Nasal cavity respiratory epithelium epithelial cell of viscerocranial mucosa (primary cell): ENCODE results near the gene NOL11. TPM values are rescaled to one million over a fixed set of nuclear protein-coding genes. Genes with fewer than 3 reads are reported as not detected.

Experiments used
- total RNA-seq: library from RNA; depleted of rRNA; stranded (reverse); fragments of >200 nt; gene quantifications from 2 replicates; pipeline ENCODE4 v1.2.3, GENCODE V29; 2014

Gene NOL11
- 40.7 and 46.0 TPM in 2 replicates for total RNA-seq

DNA sequence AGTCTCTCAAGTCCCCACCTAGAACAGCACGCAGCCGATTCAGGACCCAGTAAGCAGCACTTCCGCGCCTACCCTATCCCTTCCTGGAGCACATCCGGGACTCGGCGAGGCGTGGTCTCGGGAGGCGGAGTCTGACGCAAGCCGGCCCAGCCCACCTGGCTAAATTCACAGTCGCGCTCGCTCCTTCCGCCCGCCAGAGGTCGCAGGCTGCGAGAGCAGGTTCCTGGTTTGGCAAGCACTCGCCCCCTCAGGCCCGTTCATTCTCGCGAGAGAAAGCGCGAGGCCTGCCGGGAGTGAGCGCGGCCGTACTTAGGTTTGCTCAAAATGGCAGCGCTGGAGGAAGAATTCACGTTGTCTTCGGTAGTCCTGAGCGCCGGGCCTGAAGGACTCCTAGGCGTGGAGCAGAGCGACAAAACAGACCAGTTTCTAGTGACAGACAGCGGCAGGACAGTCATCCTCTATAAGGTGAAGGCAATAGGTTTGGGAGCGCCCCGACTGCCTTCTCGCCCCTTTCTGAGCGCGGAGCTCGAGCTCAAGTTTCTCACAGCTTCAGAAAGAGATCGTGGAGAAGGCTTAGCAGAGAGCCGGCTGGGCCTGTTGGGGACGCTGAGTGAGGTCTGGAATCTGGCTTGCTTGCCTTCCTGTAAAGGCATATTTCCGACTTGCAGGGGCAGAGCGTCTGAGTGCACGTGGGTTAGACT lies at the start of gene NOL11:
Gene NOL11, plus strand, starts transcription at position 313 of the 701 bp plus-strand sequence. Its CDS starts 12 bp downstream, at position 325.

Other genes starting within 250 kb of the NOL11 start
- gene BPTF, start 107.6 kb downstream of the NOL11 start, total RNA-seq, result 23.6 and 68.2 TPM in 2 replicates